DND-41 (cell line): ENCODE data around the gene SAMMSON.

Experiments used
- CTCF ChIP-seq: IDR thresholded peaks from 2 replicates; pipeline ENCODE4 v1.5.1; 2012; ENCODE audit warnings: borderline replicate concordance, low read length, moderate library complexity, mild to moderate bottlenecking; ENCODE audit not compliant: poor library complexity, severe bottlenecking; ENCODE audit errors: extremely low read depth
- EZH2 ChIP-seq: IDR thresholded peaks from 3 replicates; pipeline ENCODE4 v1.6.1; 2012; ENCODE audit warnings: borderline replicate concordance, low read depth, mild to moderate bottlenecking, moderate library complexity, low read length, inconsistent platforms; ENCODE audit not compliant: severe bottlenecking

GRCh38 chr3:69976021-69976420 is 23.5 kb upstream of the SAMMSON start:
- TF ChIP-seq CTCF (no peak), EZH2 (no peak)
